RKO (cell line): ENCODE results near the gene CCM2.
"Not testable (repeated sequence)": the region's sequence is repeated elsewhere in the genome, so short reads cannot be mapped to it uniquely, and the experiment has no call there.

Experiments used
- DNase-seq: peaks from one replicate; pipeline ENCODE4 v3.0.0-alpha.2; 2016; ENCODE audit warnings: low spot score

The CCM2 gene

DNA sequence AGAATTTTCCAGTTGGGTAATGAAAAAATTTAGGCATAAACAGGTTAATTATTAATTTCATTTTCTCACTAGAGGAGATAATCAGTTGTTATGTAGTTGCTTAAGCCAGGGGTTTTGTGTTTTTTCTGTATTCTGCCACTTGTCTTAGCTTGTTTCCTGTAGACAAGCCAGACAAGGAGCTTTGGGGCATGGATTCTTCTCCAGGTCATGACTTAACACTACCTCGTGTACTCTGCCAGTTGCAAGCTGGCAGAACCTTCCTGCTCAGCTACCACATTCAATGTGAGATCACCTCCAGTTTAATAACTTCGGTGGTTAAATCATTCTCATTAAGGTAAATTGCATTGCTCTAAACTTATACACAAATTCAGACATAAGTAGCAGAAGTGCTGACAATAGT, 1.8 kb downstream of the CCM2 start:
- DNase-seq, result no peak

DNA sequence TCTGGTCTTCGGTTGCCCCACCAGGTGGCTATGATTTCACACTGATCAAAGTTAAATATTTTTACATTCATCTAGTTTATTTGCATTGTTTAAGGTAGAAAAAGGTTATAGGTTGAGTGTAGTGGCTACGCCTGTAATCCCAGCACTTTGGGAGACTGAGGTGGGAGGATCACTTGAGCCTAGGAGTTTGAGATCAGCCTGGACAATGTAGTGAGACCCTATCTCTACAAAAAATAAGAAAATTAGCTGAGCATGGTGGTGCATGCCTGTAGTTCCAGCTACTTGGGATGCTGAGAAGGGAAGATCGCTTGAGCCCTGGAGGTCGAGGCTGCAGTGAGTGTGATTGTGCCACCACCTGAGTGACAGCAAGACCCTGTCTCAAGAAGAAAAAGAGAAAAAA, 3.8 kb downstream of the CCM2 start:
- DNase-seq, result no peak

DNA sequence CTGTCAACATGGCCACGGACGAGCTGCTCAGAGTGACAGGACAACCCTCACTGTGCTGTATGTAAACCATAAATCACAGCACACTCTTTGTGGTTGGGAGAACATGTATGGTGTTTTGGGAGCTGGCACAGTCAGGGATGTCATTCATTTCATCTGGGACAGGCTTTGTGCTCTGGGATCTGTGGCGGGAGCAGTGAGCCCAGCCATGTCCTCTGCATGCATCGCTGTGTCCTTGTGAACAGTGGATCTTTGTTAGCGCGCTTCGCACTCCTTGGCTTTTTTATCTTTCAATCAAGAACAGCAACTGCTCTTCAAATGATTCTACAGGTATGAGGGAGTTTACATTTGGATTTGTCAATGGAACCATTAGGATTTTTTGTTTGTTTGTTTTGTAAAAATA, 7.1 kb downstream of the CCM2 start:
- DNase-seq, result no peak

GRCh38 chr7:45007571-45008328, 7.7 kb downstream of the CCM2 start:
- no peak for DNase-seq

DNA sequence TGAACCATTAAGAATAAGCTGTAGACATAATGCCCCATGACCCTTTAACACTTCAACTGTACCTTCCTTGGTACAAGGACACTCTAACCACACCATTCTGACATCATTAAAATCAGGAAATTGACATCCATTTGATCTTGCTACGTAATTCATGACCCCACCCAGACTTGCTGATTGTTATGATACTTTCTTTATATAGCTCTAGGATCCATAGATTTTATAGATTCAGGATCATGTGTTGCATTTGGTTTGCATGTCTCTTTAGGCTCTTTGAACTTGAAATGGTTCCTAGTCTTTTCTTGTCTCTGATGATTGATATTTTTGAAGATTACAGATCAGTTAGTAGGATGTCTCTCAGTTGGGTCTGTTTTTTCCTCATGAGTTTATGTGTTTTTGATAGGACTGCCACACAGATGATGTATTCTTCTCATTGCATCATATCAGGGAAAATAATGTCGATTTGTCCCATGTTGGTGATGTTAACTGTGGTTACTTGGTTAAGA, 13.5 kb downstream of the CCM2 start:
- no peak for DNase-seq

DNA sequence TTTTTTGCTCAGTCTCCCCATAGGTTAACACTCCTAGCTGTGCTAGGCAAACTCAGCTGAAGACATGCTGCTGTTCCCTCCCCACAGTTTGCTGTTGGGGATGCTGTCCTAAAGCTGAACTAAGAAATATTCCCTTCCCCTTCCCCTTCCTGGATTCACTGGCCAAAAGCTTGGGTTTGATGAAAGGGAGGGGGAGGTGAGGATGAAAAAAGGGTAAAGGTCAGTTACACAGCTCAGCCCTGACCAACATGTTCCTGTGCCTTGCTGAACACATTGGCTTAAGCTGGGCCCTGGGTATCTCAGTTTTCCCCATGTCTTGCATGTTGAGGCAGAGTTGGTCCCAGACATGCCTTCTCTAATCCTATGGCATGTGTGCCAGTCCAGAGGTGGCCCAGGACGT, 15.3 kb downstream of the CCM2 start:
- DNase-seq, result no peak

DNA sequence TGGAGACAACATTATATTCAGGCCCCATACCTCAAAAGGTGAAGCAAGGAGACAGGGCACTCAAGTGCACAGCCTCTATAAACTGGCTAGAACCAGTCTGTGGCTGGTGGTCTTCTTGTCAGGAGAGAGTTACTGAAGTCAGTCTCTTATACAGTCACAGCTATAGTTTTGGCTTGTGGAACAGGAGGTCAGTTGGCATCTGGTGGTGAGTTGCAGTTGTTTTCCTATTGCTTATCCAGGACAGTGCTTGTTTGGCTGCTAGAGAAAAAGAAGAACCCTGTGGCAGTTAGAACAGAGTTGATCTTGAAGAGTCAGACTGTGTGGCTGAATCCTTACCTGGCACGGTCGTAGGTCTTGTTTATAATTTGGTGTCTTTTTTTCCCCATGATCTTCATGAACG, 17.3 kb downstream of the CCM2 start:
- no peak for DNase-seq

DNA sequence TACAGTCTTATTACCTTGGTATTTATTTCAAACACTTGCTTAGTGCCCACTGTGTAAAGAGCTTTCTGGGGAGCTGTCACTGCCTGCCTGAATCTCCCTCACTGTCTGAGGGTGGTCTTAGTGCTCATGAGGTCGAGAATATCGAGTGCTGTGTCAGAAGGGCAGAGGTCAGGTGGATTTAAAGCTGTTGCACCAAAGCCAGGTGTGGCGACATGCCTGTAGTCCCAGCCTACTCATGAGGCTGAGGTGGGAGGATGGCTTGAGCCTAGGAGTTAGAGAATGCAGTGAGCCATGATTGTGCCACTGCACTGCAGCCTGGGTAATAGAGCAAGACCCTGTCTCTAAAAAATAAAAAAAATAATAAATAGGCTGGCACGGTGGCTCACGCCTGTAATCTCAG, 20.9 kb downstream of the CCM2 start:
- no peak for DNase-seq

- no peak for DNase-seq
Observed at GRCh38 chr7:45021604-45022296, 21.7 kb downstream of the CCM2 start.

DNA sequence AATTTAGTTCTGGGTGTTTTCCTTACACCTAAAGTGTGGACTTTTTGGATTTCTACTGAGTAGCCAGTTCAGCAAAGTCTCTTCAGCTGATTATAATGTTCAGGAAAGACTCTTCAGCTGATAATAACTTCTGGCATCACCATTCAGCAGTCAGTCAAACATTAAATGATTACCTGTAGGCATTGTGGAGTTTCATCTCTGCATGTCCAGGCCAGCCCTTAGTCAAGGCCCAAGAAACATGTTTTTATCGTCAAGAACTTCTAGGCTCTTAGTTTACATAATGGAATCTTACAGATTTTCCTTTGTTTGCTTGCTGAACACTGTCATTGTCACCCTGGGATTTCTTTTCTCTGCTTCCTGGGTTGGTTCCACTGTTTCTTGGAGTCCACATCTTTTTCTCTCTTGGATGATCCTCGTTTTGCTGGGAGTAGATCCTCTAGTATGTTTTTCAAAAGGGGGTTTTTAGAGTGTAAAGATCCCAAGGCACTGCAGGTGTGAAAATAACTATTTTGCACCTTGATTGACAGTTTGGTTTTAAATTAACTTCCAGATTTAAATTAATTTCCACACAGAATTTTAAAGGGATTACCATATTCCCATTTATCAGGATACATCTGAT, 24.2 kb downstream of the CCM2 start:
- DNase-seq, result no peak

DNA sequence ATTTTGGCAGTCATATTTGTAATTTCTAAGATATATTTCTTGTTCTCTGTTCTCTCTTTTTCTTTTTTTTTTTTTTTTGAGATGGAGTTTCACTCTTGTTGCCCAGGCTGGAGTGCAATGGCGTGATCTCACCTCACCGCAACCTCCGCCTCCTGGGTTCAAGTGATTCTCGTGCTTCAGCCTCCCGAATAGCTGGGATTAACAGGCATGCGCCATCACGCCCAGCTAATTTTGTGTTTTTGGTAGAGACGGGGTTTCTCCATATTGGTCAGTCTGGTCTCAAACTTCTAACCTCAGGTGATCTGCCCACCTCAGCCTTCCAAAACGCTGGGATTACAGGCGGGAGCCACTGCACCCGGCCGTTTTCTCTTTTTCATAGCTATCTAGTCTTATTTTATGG, 25.5 kb downstream of the CCM2 start:
- not testable (repeated sequence) for DNase-seq

DNA sequence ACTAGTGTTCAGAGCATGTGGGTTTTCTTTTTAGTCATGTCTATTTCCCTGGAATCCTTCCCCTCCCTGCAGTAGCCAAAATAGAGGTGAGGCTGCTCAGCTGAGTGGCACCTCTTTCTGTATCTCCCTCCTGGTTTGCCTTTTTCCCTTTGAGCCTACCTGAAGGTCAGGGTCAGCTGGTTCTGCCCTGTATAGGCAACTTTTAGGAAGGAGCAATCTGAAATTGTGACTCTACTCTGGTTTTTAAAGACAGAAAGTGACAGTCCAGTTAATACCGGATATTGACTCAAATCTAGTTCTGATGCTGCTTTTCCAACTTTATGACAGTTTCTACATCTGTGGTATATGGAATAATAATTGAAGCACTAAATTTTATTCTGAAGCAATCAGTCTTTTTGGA, 26.0 kb downstream of the CCM2 start:
- no peak for DNase-seq

DNA sequence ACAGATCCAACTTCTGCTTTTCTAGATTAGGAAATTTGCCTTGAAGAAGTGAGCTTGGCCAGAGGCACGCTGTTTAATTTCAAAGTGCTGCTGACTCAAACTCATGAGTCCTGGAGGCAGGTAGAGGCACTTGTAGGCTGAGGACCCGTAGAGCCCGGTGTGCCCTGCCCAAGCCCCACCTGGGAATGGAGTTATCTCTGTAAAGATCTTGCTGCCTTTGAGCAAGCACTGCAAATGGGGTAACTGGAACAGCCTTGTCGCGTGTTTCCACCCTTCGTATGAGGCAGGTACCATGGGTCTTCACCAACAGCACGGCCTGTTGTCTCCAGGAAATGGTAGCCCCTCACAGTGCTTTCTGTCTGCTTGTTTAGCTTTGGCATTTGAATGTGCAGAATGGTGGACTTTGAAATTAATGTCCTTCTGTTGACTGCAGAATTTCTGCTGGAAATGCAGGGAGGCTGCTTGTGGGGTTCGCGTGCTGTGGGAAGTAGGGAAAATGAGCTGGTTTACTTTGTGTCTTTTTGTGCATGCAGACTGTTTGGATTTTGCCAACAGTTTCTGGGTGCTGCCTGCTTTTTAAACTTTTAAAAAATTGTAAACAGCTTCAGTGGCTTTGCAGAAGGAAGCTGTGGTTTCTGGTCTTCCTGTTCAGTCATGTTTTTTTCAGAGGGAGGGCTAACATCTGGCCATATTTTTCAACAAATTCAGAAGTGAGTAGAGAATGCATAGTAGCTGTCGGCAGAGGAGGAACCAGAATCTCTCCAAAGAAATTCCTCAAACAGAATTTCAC, 27.2 kb downstream of the CCM2 start:
- DNase-seq, result no peak

GRCh38 chr7:45027774-45028114, 27.7 kb downstream of the CCM2 start:
- DNase-seq, result no peak

DNA sequence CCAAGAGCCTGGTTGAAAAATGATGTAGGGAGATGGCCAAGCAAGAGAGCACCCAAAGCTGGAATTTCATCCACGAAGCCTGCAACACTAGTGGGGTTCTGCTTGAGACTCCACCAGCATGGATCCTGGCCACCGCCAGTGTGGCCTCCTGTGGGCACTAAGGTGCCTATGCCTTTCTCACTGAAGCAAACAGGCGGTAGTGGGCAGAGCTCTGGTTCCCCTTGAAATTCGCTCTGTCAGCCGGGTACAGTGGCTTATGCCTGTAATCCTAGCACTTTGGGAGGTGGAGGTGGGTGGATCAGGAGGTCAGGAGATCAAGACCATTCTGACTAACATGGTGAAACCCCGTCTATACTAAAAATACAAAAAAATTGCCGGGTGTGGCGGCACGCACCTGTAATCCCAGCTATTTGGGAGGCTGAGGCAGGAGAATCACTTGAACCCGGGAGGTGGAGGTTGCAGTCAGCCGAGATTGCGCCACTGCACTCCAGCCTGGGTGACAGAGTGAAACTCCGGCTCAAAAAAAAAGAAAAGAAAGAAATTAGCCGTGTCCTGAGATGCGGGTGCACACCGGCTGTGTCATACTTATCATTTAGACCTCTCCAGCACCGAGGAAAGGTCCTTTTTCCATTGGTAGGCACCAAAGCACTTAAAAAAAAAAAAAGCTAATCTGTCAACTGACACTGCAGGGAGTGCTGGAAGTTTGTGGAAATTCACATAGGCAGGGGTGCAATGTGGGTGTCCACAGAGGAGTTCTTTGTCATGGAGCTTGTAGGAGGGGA, 28.3 kb downstream of the CCM2 start:
- DNase-seq, result no peak

DNA sequence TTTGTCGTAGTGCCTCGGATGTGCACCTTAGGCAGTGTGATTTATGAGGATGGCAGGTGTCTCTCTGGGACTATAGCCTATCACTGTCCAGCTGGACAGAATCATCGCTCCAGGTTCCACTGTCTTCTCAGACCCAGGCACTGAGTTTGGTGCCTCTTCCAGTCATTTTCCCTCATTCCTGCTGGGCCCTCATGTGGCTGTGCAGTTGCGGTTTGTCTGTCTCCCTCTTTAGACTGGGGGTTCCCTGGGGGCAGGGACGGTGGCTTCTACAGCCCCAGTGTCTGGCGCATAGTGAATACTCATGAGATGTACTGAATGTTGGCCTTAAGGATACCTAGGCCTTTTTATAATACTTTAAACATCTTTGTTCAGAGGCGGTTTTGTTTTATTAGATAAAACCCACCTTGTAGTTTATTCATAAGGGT, 28.9 kb downstream of the CCM2 start:
- DNase-seq, result no peak

DNA sequence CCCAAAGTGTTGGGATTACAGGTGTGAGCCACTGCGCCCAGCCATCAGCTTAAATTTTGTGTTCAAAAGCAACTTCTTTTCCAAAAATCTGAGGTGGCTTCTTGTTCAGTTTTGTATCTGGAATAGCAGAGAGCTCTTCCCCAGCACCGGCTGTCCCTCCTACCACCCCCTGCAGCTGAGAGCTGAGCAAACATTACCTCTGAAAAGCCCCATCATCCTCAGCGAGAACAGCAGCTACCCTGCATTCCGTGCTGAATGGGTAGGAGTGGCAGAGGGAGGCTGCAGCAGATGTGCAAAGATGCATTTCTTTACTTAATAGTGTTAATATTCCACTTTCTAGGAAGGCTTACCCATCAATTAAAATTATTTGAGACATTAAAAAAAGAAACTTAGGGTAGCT, 31.8 kb downstream of the CCM2 start:
- no peak for DNase-seq

DNA sequence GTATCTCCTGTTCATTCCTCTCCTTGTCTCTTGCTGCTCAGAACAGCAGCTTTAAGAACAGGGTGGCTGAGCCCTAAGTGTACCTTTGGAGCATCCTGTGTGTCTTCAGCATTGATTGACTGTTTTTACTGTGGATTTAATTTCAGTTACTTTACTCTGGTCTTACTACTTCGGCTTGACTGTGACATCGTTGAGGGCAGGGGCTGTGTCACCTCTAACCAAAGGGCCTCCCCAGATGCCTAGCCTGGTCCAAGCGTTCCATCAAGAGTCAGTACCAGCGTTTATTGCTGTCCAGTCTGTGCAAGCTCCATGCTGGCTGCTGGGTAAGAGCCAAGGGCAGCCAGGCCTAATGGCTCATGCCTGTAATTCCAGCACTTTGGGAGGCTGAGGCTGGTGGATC, 32.4 kb downstream of the CCM2 start:
- no peak for DNase-seq

DNA sequence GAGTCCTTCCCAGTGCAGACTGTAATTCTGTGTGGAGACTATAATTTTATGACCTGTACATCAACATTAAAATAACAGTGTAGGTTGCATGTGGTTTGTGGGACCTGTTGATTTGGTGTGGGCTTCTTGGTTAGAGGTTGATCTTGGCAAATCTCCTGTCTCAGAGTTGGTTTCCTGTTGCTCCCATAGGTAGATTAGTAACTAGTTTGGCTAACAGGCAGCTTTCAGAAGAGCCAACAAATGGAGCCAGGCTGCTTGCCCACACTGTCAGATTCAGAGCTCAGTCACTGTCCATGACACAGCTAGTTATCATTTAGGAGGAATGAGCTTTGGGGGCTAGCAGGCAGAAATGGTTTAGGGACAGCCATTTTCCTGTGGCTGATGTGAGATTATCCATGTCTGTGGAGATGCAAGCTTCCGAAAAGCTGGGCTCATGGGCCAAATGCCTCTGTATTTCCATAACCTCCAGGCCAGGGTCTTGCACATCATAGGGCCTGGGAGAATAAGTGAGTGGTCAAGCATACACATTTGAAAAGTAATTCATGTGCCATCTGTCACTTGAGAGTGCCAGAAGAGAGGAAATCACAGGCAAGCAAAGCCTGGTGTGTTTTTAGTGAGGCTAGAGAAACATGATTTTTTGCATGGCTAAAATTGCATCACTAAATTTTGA, 33.4 kb downstream of the CCM2 start:
- no peak for DNase-seq

- no peak for DNase-seq
Observed at GRCh38 chr7:45033931-45034290, 33.9 kb downstream of the CCM2 start.

DNA sequence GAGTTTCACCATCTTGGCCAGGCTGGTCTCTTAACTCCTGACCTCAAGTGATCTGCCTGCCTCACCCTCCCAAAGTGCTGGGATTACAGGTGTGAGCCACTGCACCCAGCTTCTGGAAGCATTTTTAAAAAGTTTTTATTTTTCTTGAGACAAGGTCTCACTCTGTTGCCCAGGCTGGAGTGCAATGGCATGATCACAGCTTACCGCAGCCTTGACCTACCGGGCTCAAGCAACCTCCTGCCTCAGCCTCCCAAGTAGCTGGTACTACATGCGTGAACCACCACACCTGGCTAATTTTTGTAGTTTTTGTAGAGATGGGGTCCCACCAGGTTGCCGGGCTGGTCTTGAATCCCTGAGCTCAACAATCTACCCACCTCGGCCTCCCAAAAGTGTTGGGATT, 34.7 kb downstream of the CCM2 start:
- not testable (repeated sequence) for DNase-seq
